HG02798 (cell line): ENCODE data around the gene MED15.

Source experiments
- ATAC-seq: cut with Tn5 transposase; IDR thresholded peaks from one replicate; pipeline ENCODE4 v1.9.1; 2021; ENCODE audit warnings: mild to moderate bottlenecking; ENCODE audit not compliant: unreplicated experiment, poor library complexity

MED15 gene

GRCh38 chr22:20579273-20580120, 72.1 kb downstream of the MED15 start:
- ATAC-seq: no peak

- no peak for ATAC-seq
Measured at GRCh38 chr22:20580179-20580578, 72.8 kb downstream of the MED15 start.

- ATAC-seq: no peak
Measured at GRCh38 chr22:20580611-20581502, 73.4 kb downstream of the MED15 start.

DNA sequence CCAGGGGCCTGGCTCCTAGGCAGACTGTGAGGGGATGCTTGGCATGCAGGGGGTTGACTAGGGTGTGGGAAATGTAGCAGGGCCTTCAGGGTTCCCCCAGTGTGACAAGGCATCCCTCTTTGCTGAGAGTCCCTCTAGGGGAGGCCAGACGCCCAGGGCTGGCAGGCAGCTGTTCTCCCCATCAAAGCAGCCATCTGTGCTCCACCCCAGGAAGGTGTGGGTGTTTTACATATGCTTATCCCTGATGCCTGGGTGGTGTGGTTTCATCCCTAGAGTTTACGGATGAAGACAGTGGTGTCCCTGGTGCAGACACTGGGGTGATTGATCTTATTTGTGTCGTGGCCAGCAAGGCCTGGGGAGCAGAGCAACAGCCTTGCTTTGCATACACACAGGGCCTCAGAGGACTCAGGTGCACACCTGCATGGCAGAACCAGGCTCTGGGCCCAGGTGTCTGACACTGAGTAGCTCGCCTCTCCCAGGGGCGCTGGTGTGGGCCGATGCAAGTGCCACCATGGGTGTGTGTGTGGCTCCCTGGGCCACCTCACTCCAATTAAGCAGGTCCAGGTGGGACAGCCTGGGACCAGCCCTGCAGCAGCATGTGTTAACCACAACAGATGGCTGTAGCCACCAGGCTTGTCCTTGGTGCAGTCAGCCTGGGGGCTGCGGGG, 74.2 kb downstream of the MED15 start:
- no peak for ATAC-seq

GRCh38 chr22:20582171-20582511, 74.7 kb downstream of the MED15 start:
- no peak for ATAC-seq

- no peak for ATAC-seq
Measured at GRCh38 chr22:20582520-20583361, 75.3 kb downstream of the MED15 start.

DNA sequence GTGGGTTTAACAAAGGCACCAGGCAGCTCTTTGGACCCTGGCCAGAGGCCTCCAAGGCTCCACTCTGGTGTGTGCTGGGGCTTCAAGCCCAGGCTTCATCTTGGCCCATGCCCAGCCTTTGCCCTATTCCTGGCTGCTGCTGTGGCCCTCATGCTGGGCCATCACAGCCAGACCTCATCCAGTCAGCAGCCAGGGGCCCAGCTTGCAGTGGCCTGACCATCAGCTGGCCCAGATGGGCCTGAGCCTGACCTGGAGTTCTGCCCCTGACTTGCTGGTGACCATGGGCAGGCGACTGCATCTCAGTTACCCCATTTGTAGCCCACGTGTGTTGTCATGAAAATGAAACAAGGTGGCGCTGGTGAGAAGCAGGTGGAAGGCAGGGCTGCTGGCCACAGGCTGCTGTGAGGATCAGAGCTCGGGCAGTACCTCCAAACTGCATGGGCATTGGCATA, 76.1 kb downstream of the MED15 start:
- ATAC-seq: no peak

DNA sequence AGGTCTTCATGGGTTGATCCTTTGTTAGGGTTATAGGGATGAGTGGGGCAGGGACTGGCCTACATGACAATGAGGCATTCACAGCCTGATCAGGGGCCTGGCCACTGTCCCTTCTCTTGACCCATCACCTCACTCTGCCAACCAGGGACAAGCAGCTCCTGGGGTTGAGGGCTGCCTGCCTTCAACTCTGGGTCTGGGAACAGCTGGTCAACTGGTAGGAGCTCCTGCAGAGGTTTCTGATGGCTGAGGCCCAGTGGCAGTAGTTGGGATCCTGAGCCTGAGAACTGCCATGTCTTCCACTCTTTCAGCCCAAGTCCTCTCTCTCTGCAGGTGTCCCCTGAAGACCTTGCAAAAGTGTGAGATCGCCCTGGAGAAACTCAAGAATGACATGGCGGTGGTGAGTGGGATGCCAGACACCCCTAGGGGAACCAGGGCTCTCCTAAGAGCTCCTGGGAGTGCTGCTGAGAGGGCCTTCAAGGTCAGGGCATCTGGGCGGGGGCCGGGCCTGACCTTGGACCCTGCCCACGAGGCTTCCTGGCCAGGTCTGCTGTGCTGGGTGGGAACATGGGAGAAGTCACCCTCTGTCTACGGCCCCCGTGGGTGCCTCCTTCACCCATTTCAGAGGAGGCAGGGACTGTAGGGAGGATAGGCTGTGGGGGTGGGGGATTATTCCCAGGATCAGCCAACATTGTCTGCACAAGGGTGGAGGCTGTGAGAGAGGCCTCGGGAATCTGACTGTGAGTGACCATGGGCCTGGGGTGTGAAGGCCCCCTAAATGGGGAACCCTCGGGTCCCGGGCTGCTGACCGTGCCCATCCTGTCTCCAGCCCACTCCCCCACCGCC, 76.8 kb downstream of the MED15 start:
- no peak for ATAC-seq

DNA sequence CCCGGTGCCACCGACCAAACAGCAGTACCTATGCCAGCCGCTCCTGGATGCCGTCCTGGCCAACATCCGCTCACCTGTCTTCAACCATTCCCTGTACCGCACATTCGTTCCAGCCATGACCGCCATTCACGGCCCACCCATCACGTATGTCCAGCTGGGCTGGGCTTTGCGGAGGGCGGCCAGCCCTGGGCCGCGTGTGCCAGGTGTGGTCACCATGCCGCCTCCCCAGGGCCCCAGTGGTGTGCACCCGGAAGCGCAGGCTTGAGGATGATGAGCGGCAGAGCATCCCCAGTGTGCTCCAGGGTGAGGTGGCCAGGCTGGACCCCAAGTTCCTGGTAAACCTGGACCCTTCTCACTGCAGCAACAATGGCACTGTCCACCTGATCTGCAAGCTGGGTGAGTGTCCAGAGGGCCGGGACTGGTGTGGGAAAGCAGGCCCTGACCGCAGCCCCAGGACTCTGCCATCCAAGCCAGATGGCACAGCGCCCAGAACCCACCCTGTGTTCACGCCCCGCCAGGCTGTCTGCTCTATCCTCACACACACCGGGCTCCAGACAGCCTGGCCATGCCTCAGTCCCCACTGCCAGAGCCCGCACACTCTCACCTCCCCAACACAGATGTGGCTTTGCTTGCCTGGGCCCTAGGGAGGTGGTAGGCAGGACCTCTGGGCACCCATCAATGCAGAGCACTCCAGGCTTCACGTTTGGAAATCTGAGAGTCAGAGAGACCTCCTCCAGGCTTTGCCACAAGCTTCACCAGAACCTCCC, 77.6 kb downstream of the MED15 start:
- no peak for ATAC-seq

DNA sequence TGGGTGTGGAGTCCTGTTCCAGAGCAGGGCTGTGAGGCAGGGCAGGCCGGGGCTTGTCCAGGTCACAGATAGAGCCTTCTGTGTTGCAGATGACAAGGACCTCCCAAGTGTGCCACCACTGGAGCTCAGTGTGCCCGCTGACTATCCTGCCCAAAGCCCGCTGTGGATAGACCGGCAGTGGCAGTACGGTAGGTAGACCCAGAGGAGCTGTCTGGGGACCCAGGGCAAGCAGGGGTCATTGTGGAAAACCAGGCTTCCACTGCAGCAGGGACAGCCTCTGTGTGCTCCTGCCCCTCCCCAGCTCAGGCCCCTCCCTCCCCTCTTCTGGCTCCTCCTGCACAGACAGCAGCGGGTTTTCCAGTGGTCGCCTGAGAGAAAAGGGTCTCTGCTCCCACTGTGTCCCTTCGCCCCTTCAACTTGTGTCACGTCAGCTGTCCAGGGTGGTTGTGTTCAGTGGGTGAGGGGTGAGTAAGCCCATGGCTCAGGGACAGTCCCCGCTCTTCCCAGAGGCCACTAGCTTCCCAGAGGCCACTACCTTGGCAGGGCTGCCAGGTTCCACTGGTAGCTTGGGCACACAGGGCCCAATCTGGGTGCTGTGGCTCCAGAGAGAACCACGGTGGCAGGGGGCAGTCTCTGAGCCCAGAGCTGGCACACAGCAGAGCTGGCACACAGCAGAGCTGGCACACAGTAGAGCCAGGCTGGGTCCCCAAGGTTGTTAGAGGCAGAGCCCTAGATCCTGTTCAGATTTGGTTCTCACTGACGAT, 78.4 kb downstream of the MED15 start:
- ATAC-seq: no peak

DNA sequence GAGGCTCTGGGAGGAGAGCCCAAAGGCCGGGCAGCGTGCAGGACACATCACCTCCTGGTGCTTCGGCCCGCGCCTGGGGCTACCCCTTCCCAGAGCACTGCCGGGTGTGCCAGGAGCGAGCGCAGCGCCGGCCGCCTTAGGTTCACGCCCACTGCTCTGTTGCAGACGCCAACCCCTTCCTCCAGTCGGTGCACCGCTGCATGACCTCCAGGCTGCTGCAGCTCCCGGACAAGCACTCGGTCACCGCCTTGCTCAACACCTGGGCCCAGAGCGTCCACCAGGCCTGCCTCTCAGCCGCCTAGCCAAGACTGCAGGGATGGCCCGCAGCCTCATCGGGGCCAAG, 79.0 kb downstream of the MED15 start:
- no peak for ATAC-seq

GRCh38 chr22:20587206-20587958, 80.0 kb downstream of the MED15 start:
- no peak for ATAC-seq

DNA sequence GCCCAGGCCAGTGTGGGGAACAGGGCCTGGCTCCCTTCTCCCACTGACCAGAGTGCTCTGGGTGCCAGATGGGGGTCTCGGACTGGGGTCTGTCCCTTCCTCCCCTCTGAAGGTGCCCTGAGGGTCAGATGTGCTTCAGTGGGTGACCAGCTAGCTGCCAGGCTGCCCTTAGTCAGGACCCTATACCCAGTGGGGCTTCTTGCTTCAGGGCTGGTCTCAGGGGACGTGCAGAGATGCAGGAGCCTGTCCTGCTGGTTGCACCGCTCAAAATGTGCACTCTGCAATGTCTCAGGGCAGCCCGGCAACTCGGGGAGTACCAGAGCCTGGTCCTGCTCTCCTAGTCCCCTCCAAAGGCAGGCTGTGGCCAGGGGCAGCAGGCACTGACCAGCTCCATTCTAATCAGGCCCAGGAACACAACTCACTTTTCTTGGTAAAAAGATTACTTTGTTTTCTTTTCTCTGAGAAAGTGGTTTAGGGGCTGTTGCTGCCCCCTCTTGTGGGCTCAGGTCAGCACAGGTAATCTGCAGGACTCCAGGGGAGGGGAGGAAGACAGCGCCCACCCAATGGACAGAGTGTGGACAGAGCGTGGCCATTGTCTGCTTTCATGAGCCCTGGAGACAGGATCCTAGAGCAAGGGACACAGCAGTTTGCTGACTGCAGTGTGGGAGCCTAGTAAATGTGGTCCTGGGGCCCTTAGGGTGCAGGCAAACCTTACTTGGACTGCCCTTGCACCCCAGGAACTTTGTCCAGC, 80.9 kb downstream of the MED15 start:
- ATAC-seq: no peak

DNA sequence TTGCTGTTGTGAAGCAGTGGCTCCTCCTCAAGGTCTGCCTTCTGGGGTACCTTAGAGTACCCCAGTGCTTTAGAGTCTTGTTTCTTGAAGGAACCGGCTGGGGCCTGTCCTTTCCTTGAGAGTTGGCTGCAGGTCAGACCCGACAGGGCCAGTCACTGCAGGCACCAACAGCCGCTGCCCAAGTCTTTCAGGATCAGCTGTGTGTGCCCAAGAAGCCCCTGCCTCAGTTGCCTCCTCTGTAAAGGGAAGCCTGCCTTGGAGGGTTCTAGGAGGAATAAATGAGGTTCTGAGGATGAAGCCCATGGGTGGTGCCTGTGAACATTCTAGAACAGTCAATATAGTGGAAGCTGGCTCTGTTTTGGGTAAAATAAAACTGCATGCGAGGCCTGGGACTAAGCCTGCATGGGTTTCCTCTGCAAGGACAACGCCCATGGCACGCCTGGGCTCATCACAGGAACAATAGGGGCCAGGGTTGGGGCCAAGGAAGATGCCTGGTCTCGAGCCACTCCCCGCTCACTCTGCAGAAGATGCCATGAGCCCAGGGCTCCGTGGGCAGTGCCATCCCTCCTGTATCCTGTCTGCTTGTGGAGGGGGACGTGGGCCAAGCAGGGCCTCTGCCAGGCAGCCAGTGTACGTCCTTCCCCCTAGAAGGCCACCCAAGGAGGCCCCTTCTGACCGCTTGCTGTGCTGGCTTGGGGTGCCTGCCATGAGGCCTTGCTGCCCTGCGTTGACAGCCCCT, 81.6 kb downstream of the MED15 start:
- ATAC-seq: no peak

- no peak for ATAC-seq
Measured at GRCh38 chr22:20589614-20590476, 82.4 kb downstream of the MED15 start.
